GM19467 (cell line): Measurements from ENCODE around the gene KIAA1549.

Experiments used
- ATAC-seq: cut with Tn5 transposase; IDR thresholded peaks from one replicate; pipeline ENCODE4 v1.9.1; 2021; ENCODE audit warnings: mild to moderate bottlenecking, moderate library complexity; ENCODE audit not compliant: unreplicated experiment

Gene KIAA1549

GRCh38 chr7:138886501-138886917 is 94.7 kb downstream of the KIAA1549 start:
- ATAC-seq = peak; percentile 83

GRCh38 chr7:138885383-138886147 is 95.6 kb downstream of the KIAA1549 start:
- no peak for ATAC-seq

GRCh38 chr7:138882249-138882648 is 98.9 kb downstream of the KIAA1549 start:
- ATAC-seq = no peak

- no peak for ATAC-seq
These were observed 99.5 kb downstream of the KIAA1549 start for GRCh38 chr7:138881579-138882188.

- ATAC-seq = no peak
These were observed 100.2 kb downstream of the KIAA1549 start for GRCh38 chr7:138880881-138881578.

GRCh38 chr7:138879356-138879755 is 101.8 kb downstream of the KIAA1549 start:
- no peak for ATAC-seq

- ATAC-seq = no peak
These were observed 102.3 kb downstream of the KIAA1549 start for GRCh38 chr7:138878856-138879255.

GRCh38 chr7:138878051-138878450 is 103.1 kb downstream of the KIAA1549 start:
- ATAC-seq = no peak

- ATAC-seq = no peak
These were observed 104.9 kb downstream of the KIAA1549 start for GRCh38 chr7:138876326-138876725.

GRCh38 chr7:138875794-138876193 is 105.4 kb downstream of the KIAA1549 start:
- no peak for ATAC-seq

GRCh38 chr7:138873220-138873892 is 107.8 kb downstream of the KIAA1549 start:
- no peak for ATAC-seq

- ATAC-seq = no peak
These were observed 108.6 kb downstream of the KIAA1549 start for GRCh38 chr7:138872576-138872975.

GRCh38 chr7:138871814-138872090 is 109.4 kb downstream of the KIAA1549 start:
- ATAC-seq = no peak

- ATAC-seq = no peak
These were observed 110.0 kb downstream of the KIAA1549 start for GRCh38 chr7:138871065-138871813.

- ATAC-seq = no peak
These were observed 111.8 kb downstream of the KIAA1549 start for GRCh38 chr7:138869353-138869752.

GRCh38 chr7:138868711-138869110 is 112.5 kb downstream of the KIAA1549 start:
- no peak for ATAC-seq

GRCh38 chr7:138867744-138868143 is 113.4 kb downstream of the KIAA1549 start:
- no peak for ATAC-seq

- ATAC-seq = no peak
These were observed 114.8 kb downstream of the KIAA1549 start for GRCh38 chr7:138866353-138866752.

GRCh38 chr7:138865843-138866242 is 115.3 kb downstream of the KIAA1549 start:
- ATAC-seq = no peak

GRCh38 chr7:138864667-138865066 is 116.5 kb downstream of the KIAA1549 start:
- ATAC-seq = no peak

- ATAC-seq = no peak
These were observed 117.3 kb downstream of the KIAA1549 start for GRCh38 chr7:138863931-138864330.
